ENCODE data around the gene TCOF1. TPM values are rescaled to one million over a fixed set of nuclear protein-coding genes. Genes with fewer than 3 reads are reported as not detected.

TCOF1 gene, protein sequence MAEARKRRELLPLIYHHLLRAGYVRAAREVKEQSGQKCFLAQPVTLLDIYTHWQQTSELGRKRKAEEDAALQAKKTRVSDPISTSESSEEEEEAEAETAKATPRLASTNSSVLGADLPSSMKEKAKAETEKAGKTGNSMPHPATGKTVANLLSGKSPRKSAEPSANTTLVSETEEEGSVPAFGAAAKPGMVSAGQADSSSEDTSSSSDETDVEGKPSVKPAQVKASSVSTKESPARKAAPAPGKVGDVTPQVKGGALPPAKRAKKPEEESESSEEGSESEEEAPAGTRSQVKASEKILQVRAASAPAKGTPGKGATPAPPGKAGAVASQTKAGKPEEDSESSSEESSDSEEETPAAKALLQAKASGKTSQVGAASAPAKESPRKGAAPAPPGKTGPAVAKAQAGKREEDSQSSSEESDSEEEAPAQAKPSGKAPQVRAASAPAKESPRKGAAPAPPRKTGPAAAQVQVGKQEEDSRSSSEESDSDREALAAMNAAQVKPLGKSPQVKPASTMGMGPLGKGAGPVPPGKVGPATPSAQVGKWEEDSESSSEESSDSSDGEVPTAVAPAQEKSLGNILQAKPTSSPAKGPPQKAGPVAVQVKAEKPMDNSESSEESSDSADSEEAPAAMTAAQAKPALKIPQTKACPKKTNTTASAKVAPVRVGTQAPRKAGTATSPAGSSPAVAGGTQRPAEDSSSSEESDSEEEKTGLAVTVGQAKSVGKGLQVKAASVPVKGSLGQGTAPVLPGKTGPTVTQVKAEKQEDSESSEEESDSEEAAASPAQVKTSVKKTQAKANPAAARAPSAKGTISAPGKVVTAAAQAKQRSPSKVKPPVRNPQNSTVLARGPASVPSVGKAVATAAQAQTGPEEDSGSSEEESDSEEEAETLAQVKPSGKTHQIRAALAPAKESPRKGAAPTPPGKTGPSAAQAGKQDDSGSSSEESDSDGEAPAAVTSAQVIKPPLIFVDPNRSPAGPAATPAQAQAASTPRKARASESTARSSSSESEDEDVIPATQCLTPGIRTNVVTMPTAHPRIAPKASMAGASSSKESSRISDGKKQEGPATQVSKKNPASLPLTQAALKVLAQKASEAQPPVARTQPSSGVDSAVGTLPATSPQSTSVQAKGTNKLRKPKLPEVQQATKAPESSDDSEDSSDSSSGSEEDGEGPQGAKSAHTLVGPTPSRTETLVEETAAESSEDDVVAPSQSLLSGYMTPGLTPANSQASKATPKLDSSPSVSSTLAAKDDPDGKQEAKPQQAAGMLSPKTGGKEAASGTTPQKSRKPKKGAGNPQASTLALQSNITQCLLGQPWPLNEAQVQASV (N-terminal part only)
- total RNA-seq (10 to 100 TPM; 16.9 to 38.3 (median 31.2) TPM), polyA plus RNA-seq (10 to 100 TPM; 16.7 to 25.4 TPM)
- long read RNA-seq, donor 1, partial matches to known transcripts = 47 of 74 reads
- long read RNA-seq, donor 1, other reads (novel, unspliced or antisense) = 27 of 74 reads
- long read RNA-seq, donor 2, partial matches to known transcripts = 42 of 42 reads
- long read RNA-seq, donor 2, other reads (novel, unspliced or antisense) = 0 of 42 reads
- long read RNA-seq, donor 3, full-length matches to known transcripts = 15 of 83 reads
- long read RNA-seq, donor 3, partial matches to known transcripts = 41 of 83 reads
- long read RNA-seq, donor 3, other reads (novel, unspliced or antisense) = 27 of 83 reads

DNA sequence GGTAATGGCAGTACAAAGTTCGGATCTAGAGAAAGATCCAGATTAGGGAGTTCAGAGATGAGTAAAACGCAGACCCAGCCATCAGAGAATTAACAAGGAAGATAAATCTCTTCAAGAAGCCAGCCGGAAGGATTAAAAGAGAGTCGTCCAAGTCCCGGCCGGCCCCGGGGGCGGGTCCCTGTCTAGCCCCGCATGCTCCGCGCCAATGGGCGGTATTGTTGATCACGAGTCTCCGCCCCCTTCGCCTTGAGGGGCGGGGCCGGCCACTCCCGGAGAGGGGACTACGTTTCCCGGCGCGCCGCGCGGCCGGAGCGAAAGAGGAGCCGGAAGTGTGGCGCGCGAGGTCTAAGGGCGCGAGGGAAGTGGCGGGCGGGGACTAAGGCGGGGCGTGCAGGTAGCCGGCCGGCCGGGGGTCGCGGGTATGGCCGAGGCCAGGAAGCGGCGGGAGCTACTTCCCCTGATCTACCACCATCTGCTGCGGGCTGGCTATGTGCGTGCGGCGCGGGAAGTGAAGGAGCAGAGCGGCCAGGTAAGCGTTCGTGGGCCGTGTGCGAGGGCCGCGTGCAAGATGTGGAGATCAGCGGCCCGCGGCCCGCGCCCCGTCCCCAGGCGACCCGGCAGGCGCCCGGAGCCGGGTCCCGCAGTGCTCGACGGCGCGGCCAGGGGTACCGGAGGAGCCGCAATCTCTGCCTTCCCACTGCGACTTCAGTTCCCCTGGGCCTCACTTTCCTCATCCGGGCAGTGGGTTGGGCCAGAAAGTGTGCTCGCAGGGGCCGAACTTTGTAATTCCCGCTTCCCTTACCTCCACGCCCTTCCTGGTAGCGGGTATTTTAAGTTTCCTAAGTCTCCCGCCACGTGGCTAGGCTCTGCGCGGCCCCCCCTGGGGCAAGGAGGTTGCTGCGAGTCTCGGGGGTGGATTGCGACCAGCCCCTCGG, at the start of gene TCOF1:
TCOF1 (plus strand) TSS at position 372 of the 935 bp plus-strand sequence; CDS start at position 422, 50 bp downstream.
- Histone ChIP-seq H3K36me3 (no peaks in the 10 kb centered on the region), H3K9me3 (no peaks in the 10 kb centered on the region), H3K27me3 (no peaks in the 10 kb centered on the region), H3K27ac (no peak within 1 kb of the TSS), H3K4me3 (peak within 1 kb of the TSS; percentile 73), H3K4me1 (ENCODE audit: insufficient read depth) (peaks cover 5% of the 10 kb centered on the region)
- TF ChIP-seq POLR2A (IDR thresholded peaks at IDR 0.05) = peak; percentile 22
- TF ChIP-seq, protein P1, sequence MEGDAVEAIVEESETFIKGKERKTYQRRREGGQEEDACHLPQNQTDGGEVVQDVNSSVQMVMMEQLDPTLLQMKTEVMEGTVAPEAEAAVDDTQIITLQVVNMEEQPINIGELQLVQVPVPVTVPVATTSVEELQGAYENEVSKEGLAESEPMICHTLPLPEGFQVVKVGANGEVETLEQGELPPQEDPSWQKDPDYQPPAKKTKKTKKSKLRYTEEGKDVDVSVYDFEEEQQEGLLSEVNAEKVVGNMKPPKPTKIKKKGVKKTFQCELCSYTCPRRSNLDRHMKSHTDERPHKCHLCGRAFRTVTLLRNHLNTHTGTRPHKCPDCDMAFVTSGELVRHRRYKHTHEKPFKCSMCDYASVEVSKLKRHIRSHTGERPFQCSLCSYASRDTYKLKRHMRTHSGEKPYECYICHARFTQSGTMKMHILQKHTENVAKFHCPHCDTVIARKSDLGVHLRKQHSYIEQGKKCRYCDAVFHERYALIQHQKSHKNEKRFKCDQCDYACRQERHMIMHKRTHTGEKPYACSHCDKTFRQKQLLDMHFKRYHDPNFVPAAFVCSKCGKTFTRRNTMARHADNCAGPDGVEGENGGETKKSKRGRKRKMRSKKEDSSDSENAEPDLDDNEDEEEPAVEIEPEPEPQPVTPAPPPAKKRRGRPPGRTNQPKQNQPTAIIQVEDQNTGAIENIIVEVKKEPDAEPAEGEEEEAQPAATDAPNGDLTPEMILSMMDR (IDR thresholded peaks at IDR 0.05) = no peak
- peak; percentile 95 to 98 (median 97) for DNase-seq
- intact Hi-C loops (cut with DNase I) = loop anchor here in 1 of 4 donors (10.0 kb wide), 1 partner anchor 223 kb away; no protein-coding TSS in a partner anchor
- WGBS, 3 donors = 0 to 1% (median 0%) methylated on average over 78 to 90 of the region's 90 CpGs

DNA sequence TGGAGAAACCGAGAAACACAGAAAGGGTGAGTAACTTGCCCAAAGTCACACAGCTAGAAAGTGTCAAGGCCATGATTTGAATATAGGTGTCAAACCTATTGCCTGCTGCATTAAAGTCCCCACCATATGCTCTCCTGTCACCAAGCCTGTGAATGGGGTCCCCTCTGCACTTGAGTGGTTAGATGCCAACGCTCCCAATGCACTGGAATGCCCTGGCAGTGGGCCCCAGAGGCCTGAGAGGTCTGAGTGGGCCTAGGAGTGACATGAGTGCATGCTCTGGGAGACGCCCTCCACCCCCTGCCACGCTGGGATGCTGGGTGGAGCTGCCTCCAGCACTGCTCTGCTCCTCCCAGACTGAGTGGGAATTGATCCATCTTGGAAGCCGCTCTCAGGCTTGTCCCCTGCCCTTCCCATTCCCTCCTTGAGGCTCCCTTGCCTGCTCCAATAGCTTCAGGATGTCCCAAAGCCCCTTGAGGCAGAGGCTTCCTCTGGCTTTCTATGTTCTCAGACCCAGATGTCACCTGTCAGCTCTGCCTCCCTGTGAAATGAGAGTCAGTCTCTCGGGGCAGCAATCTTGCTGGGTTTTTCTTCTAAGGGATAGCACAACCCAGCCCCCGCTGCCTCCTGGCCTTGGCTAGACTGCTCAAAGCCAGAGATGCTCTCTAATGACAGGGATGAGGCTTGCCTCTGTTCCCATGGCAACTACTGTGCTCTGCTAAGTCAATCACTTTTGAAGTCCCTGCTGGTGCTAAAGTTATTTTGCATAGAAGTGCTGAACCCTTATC, 48.2 kb upstream of the TCOF1 start:
- no peak for TF ChIP-seq EP300 (IDR thresholded peaks at IDR 0.05)
- TF ChIP-seq, protein P1 (IDR thresholded peaks at IDR 0.05) = no peak
- no peak for TF ChIP-seq POLR2A (IDR thresholded peaks at IDR 0.05)
- 66 to 79% (median 75%) methylated on average over 7 of the region's 7 CpGs for WGBS, 3 donors
- no peaks in the 10 kb centered on the region for H3K36me3 ChIP-seq
- intact Hi-C loops (cut with DNase I) = no loop called here
- H3K27ac ChIP-seq = no peak overlapping the region
- no peaks in the 10 kb centered on the region for H3K9me3 ChIP-seq
- no peaks in the 10 kb centered on the region for H3K4me1 ChIP-seq (ENCODE audit: insufficient read depth)
- H3K27me3 ChIP-seq = no peaks in the 10 kb centered on the region
- H3K4me3 ChIP-seq = no peak overlapping the region
- no peak for DNase-seq

DNA sequence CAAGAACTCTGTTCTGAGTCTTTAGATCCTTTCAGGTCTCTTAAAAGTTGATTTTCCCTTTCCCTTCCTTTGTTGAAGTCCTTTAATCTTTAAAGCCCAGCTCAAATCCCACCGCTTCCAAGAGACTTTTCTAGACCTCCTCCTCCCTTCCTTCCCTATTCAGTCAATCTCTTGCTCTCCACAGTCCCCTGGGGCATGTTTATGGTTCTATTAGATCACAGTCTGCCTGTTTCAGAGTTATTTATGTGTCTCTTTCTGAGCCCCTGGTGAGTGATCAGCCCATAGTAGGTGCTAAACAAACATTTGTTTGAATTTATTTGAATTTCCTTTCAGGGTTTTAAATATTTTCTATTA, 47.6 kb upstream of the TCOF1 start:
- no peak for DNase-seq
- Histone ChIP-seq H3K4me1 (ENCODE audit: insufficient read depth) (no peaks in the 10 kb centered on the region), H3K36me3 (no peaks in the 10 kb centered on the region), H3K27ac (no peak overlapping the region), H3K4me3 (no peak overlapping the region), H3K9me3 (no peaks in the 10 kb centered on the region), H3K27me3 (no peaks in the 10 kb centered on the region)
- intact Hi-C loops (cut with DNase I) = no loop called here
- 90 to 95% (median 94%) methylated on average over 1 of the region's 1 CpG for WGBS, 3 donors
- TF ChIP-seq, protein P1 (IDR thresholded peaks at IDR 0.05) = no peak
